Endothelial cell of umbilical vein (primary cell): Measurements from ENCODE around the gene PRRC2B. TPM values are rescaled to one million over a fixed set of nuclear protein-coding genes. Genes with fewer than 3 reads are reported as not detected.

Experiments
- BruUV-seq: library from RNA; stranded (reverse); fragments of 400-500 nt; replicated peaks from 2 replicates; lab custom pipeline; 2021; lab: Mats Ljungman, UMichigan
- CTCF ChIA-PET: fragments of 300-600, 350-600 bp; sonication (Branson Sonifier 250); formaldehyde crosslinking; loops from one replicate; lab custom pipeline; 2021; ENCODE audit warnings: antibody characterized with exemption, inconsistent platforms; lab: Charles Lee
- POLR2A ChIA-PET: fragments of 300-600, 350-600 bp; sonication (Branson Sonifier 250); formaldehyde crosslinking; loops from one replicate; lab custom pipeline; 2021; ENCODE audit warnings: antibody characterized with exemption, inconsistent platforms; lab: Charles Lee
- DNase-seq: peaks from one replicate; pipeline ENCODE4 v3.0.0-alpha.2; 2011; ENCODE audit warnings: low read depth, low spot score
- FAIRE-seq: peaks from 2 replicates; lab custom pipeline; 2011; peaks lifted over from hg19 to GRCh38; lab: Jason Lieb, UNC
- H2AFZ ChIP-seq: 2 replicates; pipeline ENCODE4 v1.6.0; 2012; ENCODE audit warnings: low read depth, low read length, control low read depth, inconsistent platforms
- H3K27ac ChIP-seq: 2 replicates; pipeline ENCODE4 v1.5.1; 2011; ENCODE audit warnings: low read depth, mild to moderate bottlenecking, control low read depth, low read length, moderate library complexity; ENCODE audit not compliant: insufficient read depth
- H3K27me3 ChIP-seq, 2 experiments: 2 replicates each; pipeline versions ENCODE4 v1.6.0 to v1.6.1; 2011; ENCODE audit warnings: low read length in 2 of 2, mixed read lengths in 1 of 2; ENCODE audit not compliant: control insufficient read depth in 2 of 2, insufficient read depth in 2 of 2
- H3K36me3 ChIP-seq, 2 experiments: 2 replicates in 1 of 2; 3 replicates in 1 of 2; pipeline ENCODE4 v1.5.1; 2011; ENCODE audit warnings: low read length in 2 of 2, mild to moderate bottlenecking in 1 of 2, moderate library complexity in 1 of 2; ENCODE audit not compliant: control insufficient read depth in 2 of 2, insufficient read depth in 2 of 2; ENCODE audit errors: extremely low read depth in 1 of 2
- H3K4me1 ChIP-seq: 3 replicates; pipeline ENCODE4 v1.5.1; 2011; ENCODE audit warnings: mild to moderate bottlenecking, low read length; ENCODE audit not compliant: control insufficient read depth, insufficient read depth; ENCODE audit errors: extremely low read depth
- H3K4me2 ChIP-seq: 2 replicates; pipeline ENCODE4 v1.6.1; 2011; ENCODE audit warnings: low read length, control low read depth, mixed read lengths; ENCODE audit not compliant: insufficient read depth
- H3K4me3 ChIP-seq, 3 experiments: fragments of 200-600 bp in 1 of 3; sonication (generic), shearing (Covaris generic) in 1 of 3; replicated peaks in 1 of 3; 2 replicates each; pipeline ENCODE4 v1.5.1; 2011 to 2016; ENCODE audit warnings: control low read depth in 3 of 3, low read length in 3 of 3, mild to moderate bottlenecking in 2 of 3, inconsistent platforms in 1 of 3, low read depth in 1 of 3, moderate library complexity in 1 of 3; ENCODE audit not compliant: insufficient read depth in 1 of 3
- H3K79me2 ChIP-seq: 2 replicates; pipeline ENCODE4 v1.6.0; 2012; ENCODE audit warnings: low read length, inconsistent platforms; ENCODE audit not compliant: control insufficient read depth, insufficient read depth
- H3K9ac ChIP-seq: replicated peaks from 2 replicates; pipeline ENCODE3; 2011; ENCODE audit warnings: low read length, control low read depth; ENCODE audit not compliant: insufficient read depth; ENCODE audit errors: extremely low read depth
- H3K9me1 ChIP-seq: replicated peaks from 3 replicates; pipeline ENCODE4 v1.6.0; 2011; ENCODE audit warnings: mild to moderate bottlenecking, low read length; ENCODE audit not compliant: control insufficient read depth, insufficient read depth; ENCODE audit errors: extremely low read depth
- H3K9me3 ChIP-seq: replicated peaks from 2 replicates; pipeline ENCODE4 v1.5.1; 2012; ENCODE audit warnings: low read length, inconsistent platforms; ENCODE audit not compliant: control insufficient read depth, insufficient read depth
- H4K20me1 ChIP-seq: replicated peaks from 2 replicates; pipeline ENCODE3; 2011; ENCODE audit warnings: mild to moderate bottlenecking, low read length; ENCODE audit not compliant: control insufficient read depth, insufficient read depth; ENCODE audit errors: extremely low read depth
- CTCF ChIP-seq, 2 donors: IDR thresholded peaks; 1 replicate in 1 of 2; 2 replicates in 1 of 2; pipeline ENCODE4 v1.5.1; 2011; ENCODE audit warnings: low read length in 2 of 2, mild to moderate bottlenecking in 2 of 2, moderate library complexity in 2 of 2, control low read depth in 1 of 2, inconsistent platforms in 1 of 2, low read depth in 1 of 2; ENCODE audit not compliant: insufficient read depth in 1 of 2; ENCODE audit errors: extremely low read depth in 1 of 2
- EZH2 ChIP-seq: IDR thresholded peaks from 2 replicates; pipeline ENCODE4 v1.6.1; 2012; ENCODE audit warnings: borderline replicate concordance, low read depth, mild to moderate bottlenecking, moderate library complexity, low read length, inconsistent platforms; ENCODE audit not compliant: severe bottlenecking
- FOS ChIP-seq: IDR thresholded peaks from 2 replicates; pipeline ENCODE4 v1.6.1; 2011; ENCODE audit warnings: mild to moderate bottlenecking, low read length, moderate library complexity, borderline replicate concordance; ENCODE audit not compliant: insufficient read depth
- GATA2 ChIP-seq: IDR thresholded peaks from 2 replicates; pipeline ENCODE4 v1.7.0; 2011; ENCODE audit warnings: low read depth, mild to moderate bottlenecking, moderate library complexity, mixed read lengths, low read length; ENCODE audit not compliant: insufficient read length, insufficient read depth
- JUN ChIP-seq: IDR thresholded peaks from 2 replicates; pipeline ENCODE4 v1.6.1; 2011; ENCODE audit warnings: borderline replicate concordance, low read depth; ENCODE audit not compliant: insufficient read length, insufficient read depth
- MYC ChIP-seq: IDR thresholded peaks from one replicate; pipeline ENCODE4 v1.6.1; 2011; ENCODE audit warnings: mild to moderate bottlenecking, low read depth, low read length
- POLR2A ChIP-seq: IDR thresholded peaks from 2 replicates; pipeline ENCODE4 v1.6.1; 2012; ENCODE audit warnings: low read depth, mild to moderate bottlenecking, control low read depth, low read length
- POLR2AphosphoS5 ChIP-seq: IDR thresholded peaks from 2 replicates; pipeline ENCODE4 v1.6.1; 2012; ENCODE audit warnings: low read depth, mild to moderate bottlenecking, control low read depth, low read length, moderate library complexity; ENCODE audit not compliant: insufficient read depth
- dilution Hi-C: fragments of 300-500 bp; cut with MboI; formaldehyde crosslinking; loops from one replicate; pipeline ENCODE4 v1.15.0; 2019; ENCODE audit warnings: low sequenced_read_pairs; ENCODE audit not compliant: extremely low pct_ligation_motif_present
- intact Hi-C: fragments of 100-400 bp; cut with micrococcal nuclease; formaldehyde crosslinking; loops from one replicate; pipeline ENCODE4 v1.10.0; 2022
- polyA plus RNA-seq, 4 experiments: library from polyadenylated mRNA; depleted of rRNA in 3 of 4; stranded (reverse) in 3 of 4; unstranded in 1 of 4; fragments of >200 nt; gene quantifications; 2 replicates each; pipeline versions ENCODE4 v1.2.1 to v1.2.3, GENCODE V29; 2011 to 2012; ENCODE audit warnings: missing spikeins in 1 of 4
- total RNA-seq: library from RNA; stranded (reverse); gene quantifications from 2 replicates; pipeline ENCODE4 v1.2.3, GENCODE V29; 2021
- TF ChIP-seq, protein P1 (sequence below): IDR thresholded peaks from 2 replicates; pipeline ENCODE4 v1.6.1; 2011; ENCODE audit not compliant: insufficient read depth, insufficient read length

Gene PRRC2B
- total and polyA plus RNA-seq, 2 donors (not counting 3 experiments of a cell fraction or from before 2014, with no cell fraction given), result 35.6 to 256 TPM

- dilution Hi-C loops, result no loop called here
- no TSS peak for BruUV-seq
- Histone ChIP-seq H3K27me3 (no peaks in the 10 kb centered on the region), H4K20me1 (peaks cover 8% of the 10 kb centered on the region), H3K4me1 (peaks cover 15% of the 10 kb centered on the region), H3K9me3 (no peaks in the 10 kb centered on the region), H3K79me2 (peaks cover 98% of the 10 kb centered on the region), H3K36me3 (no peaks in the 10 kb centered on the region), H3K9me1 (no peaks in the 10 kb centered on the region), H2AFZ (no peak overlapping the region), H3K4me2 (no peak overlapping the region), H3K9ac (no peak overlapping the region), H3K4me3 (no peak overlapping the region), H3K27ac (no peak overlapping the region)
- TF ChIP-seq EZH2 (no peak), POLR2A (no peak), GATA2 (no peak), JUN (no peak), FOS (no peak), MYC (no peak), POLR2AphosphoS5 (no peak), CTCF (IDR thresholded peaks at IDR 0.05; ENCODE audit: extremely low read depth in 1 of 2, insufficient read depth in 1 of 2, low read depth in 1 of 2, low read length in 2 of 2) (no peak)
- TF ChIP-seq, protein P1, sequence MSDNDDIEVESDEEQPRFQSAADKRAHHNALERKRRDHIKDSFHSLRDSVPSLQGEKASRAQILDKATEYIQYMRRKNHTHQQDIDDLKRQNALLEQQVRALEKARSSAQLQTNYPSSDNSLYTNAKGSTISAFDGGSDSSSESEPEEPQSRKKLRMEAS, result no peak
- FAIRE-seq, result no peak
- no peak for DNase-seq
- intact Hi-C loops, result no loop called here
- CTCF ChIA-PET, result interaction anchor here (0.6 to 2.3 kb wide), 4 partner anchors 11 to 62 kb away, joined by 3 to 10 read pairs (median 4); no protein-coding TSS in a partner anchor
- POLR2A ChIA-PET, result interaction anchor here (0.6 kb wide), 1 partner anchor 555 kb away, joined by 5 read pairs; no protein-coding TSS in a partner anchor
Measured at GRCh38 chr9:131411719-131412681, 18.1 kb downstream of the PRRC2B start.
